Activated T-cell treated with anti-CD3 and anti-CD28 coated beads, Interleukin-2, amount 50 U/mL, for 4 hours (primary cell): ENCODE results near the gene RARS2. TPM values are rescaled to one million over a fixed set of nuclear protein-coding genes. Genes with fewer than 3 reads are reported as not detected.

Source experiments
- ATAC-seq, 2 donors: fragments of 200-7000 bp; cut with Tn5 transposase; one replicate each; pipeline ENCODE4 v1.10.0; 2021
- DNase-seq: peaks from one replicate; pipeline ENCODE4 v3.0.0-alpha.2; 2020
- H3K27me3 Mint-ChIP-seq: one replicate; pipeline ENCODE4 v1.8.0; 2021; ENCODE audit warnings: low read depth, mixed read lengths
- H3K36me3 Mint-ChIP-seq: one replicate; pipeline ENCODE4 v1.8.0; 2022; ENCODE audit warnings: mixed read lengths; ENCODE audit not compliant: insufficient read depth
- H3K4me1 Mint-ChIP-seq: one replicate; pipeline ENCODE4 v1.8.0; 2021; ENCODE audit warnings: low read depth, mixed read lengths
- H3K4me3 Mint-ChIP-seq: one replicate; pipeline ENCODE4 v1.8.0; 2021; ENCODE audit warnings: mild to moderate bottlenecking, moderate library complexity, mixed read lengths
- H3K9me3 Mint-ChIP-seq: one replicate; pipeline ENCODE4 v1.8.0; 2021; ENCODE audit warnings: mixed read lengths
- total RNA-seq, 3 donors: library from RNA; stranded (reverse); gene quantifications; one replicate each; pipeline ENCODE4 v1.2.1, GENCODE V29; 2021

RARS2 gene
- total RNA-seq, 3 donors from 2014 or later = 16.8 to 20.9 (median 19.6) TPM

- H3K9me3 Mint-ChIP-seq = no peaks in the 10 kb centered on the region
- H3K4me3 Mint-ChIP-seq = no peak overlapping the region
- ATAC-seq = no peak
- no peaks in the 10 kb centered on the region for H3K4me1 Mint-ChIP-seq
- DNase-seq = no peak
- H3K36me3 Mint-ChIP-seq = peaks cover 32% of the 10 kb centered on the region
- H3K27me3 Mint-ChIP-seq = no peaks in the 10 kb centered on the region
Measured at GRCh38 chr6:87551799-87552198, 38.0 kb downstream of the RARS2 start.

- DNase-seq = no peak
- no peak for ATAC-seq
- Mint-ChIP-seq H3K27me3 (no peaks in the 10 kb centered on the region), H3K9me3 (peaks cover 6% of the 10 kb centered on the region), H3K4me1 (no peaks in the 10 kb centered on the region), H3K4me3 (no peak overlapping the region), H3K36me3 (peaks cover 46% of the 10 kb centered on the region)
Measured at GRCh38 chr6:87544474-87544735, 45.4 kb downstream of the RARS2 start.

GRCh38 chr6:87543696-87544473 lies 45.9 kb downstream of the RARS2 start:
- DNase-seq (no peak), ATAC-seq (no peak)
- peaks cover 51% of the 10 kb centered on the region for H3K36me3 Mint-ChIP-seq
- H3K4me3 Mint-ChIP-seq = no peak overlapping the region
- peaks cover 8% of the 10 kb centered on the region for H3K9me3 Mint-ChIP-seq
- no peaks in the 10 kb centered on the region for H3K27me3 Mint-ChIP-seq
- no peaks in the 10 kb centered on the region for H3K4me1 Mint-ChIP-seq

GRCh38 chr6:87541744-87542143 lies 48.0 kb downstream of the RARS2 start:
- Mint-ChIP-seq H3K4me1 (peaks cover 3% of the 10 kb centered on the region), H3K9me3 (peaks cover 8% of the 10 kb centered on the region), H3K4me3 (no peak overlapping the region), H3K27me3 (no peaks in the 10 kb centered on the region), H3K36me3 (peaks cover 47% of the 10 kb centered on the region)
- ATAC-seq (no peak), DNase-seq (no peak)

- Mint-ChIP-seq H3K4me3 (no peak overlapping the region), H3K27me3 (no peaks in the 10 kb centered on the region), H3K4me1 (peaks cover 3% of the 10 kb centered on the region), H3K9me3 (peaks cover 8% of the 10 kb centered on the region), H3K36me3 (peaks cover 43% of the 10 kb centered on the region)
- ATAC-seq (no peak), DNase-seq (no peak)
Measured at GRCh38 chr6:87541041-87541440, 48.7 kb downstream of the RARS2 start.

- peaks cover 8% of the 10 kb centered on the region for H3K9me3 Mint-ChIP-seq
- H3K4me1 Mint-ChIP-seq = peaks cover 3% of the 10 kb centered on the region
- H3K36me3 Mint-ChIP-seq = peaks cover 40% of the 10 kb centered on the region
- H3K27me3 Mint-ChIP-seq = no peaks in the 10 kb centered on the region
- no peak overlapping the region for H3K4me3 Mint-ChIP-seq
- ATAC-seq = no peak
- DNase-seq = no peak
Measured at GRCh38 chr6:87540539-87540938, 49.2 kb downstream of the RARS2 start.

GRCh38 chr6:87539554-87539953 lies 50.2 kb downstream of the RARS2 start:
- peaks cover 8% of the 10 kb centered on the region for H3K9me3 Mint-ChIP-seq
- DNase-seq (no peak), ATAC-seq (no peak)
- peaks cover 3% of the 10 kb centered on the region for H3K4me1 Mint-ChIP-seq
- no peaks in the 10 kb centered on the region for H3K27me3 Mint-ChIP-seq
- no peak overlapping the region for H3K4me3 Mint-ChIP-seq
- peaks cover 34% of the 10 kb centered on the region for H3K36me3 Mint-ChIP-seq

GRCh38 chr6:87538510-87539260 lies 51.1 kb downstream of the RARS2 start:
- H3K4me1 Mint-ChIP-seq = peaks cover 3% of the 10 kb centered on the region
- H3K27me3 Mint-ChIP-seq = no peaks in the 10 kb centered on the region
- H3K4me3 Mint-ChIP-seq = no peak overlapping the region
- peaks cover 34% of the 10 kb centered on the region for H3K36me3 Mint-ChIP-seq
- no peak for DNase-seq
- peaks cover 8% of the 10 kb centered on the region for H3K9me3 Mint-ChIP-seq
- ATAC-seq = no peak

- no peak for DNase-seq
- no peak for ATAC-seq
- Mint-ChIP-seq H3K4me1 (peaks cover 8% of the 10 kb centered on the region), H3K36me3 (peaks cover 28% of the 10 kb centered on the region), H3K4me3 (no peak overlapping the region), H3K27me3 (no peaks in the 10 kb centered on the region), H3K9me3 (peaks cover 4% of the 10 kb centered on the region)
Measured at GRCh38 chr6:87534377-87535047, 55.3 kb downstream of the RARS2 start.

GRCh38 chr6:87529221-87529620 lies 60.6 kb downstream of the RARS2 start:
- Mint-ChIP-seq H3K36me3 (peaks cover 30% of the 10 kb centered on the region), H3K9me3 (no peaks in the 10 kb centered on the region), H3K27me3 (no peaks in the 10 kb centered on the region), H3K4me3 (no peak overlapping the region), H3K4me1 (peaks cover 12% of the 10 kb centered on the region)
- no peak for DNase-seq
- ATAC-seq = no peak

- peaks cover 33% of the 10 kb centered on the region for H3K36me3 Mint-ChIP-seq
- H3K27me3 Mint-ChIP-seq = no peaks in the 10 kb centered on the region
- ATAC-seq = no peak
- no peak overlapping the region for H3K4me3 Mint-ChIP-seq
- H3K4me1 Mint-ChIP-seq = peaks cover 2% of the 10 kb centered on the region
- no peak for DNase-seq
- H3K9me3 Mint-ChIP-seq = no peaks in the 10 kb centered on the region
Measured at GRCh38 chr6:87522686-87523085, 67.1 kb downstream of the RARS2 start.

- no peaks in the 10 kb centered on the region for H3K9me3 Mint-ChIP-seq
- no peak overlapping the region for H3K4me3 Mint-ChIP-seq
- peaks cover 41% of the 10 kb centered on the region for H3K36me3 Mint-ChIP-seq
- ATAC-seq (no peak), DNase-seq (no peak)
- H3K4me1 Mint-ChIP-seq = peaks cover 13% of the 10 kb centered on the region
- H3K27me3 Mint-ChIP-seq = no peaks in the 10 kb centered on the region
Measured at GRCh38 chr6:87518453-87518852, 71.3 kb downstream of the RARS2 start.

GRCh38 chr6:87514831-87515230 lies 75.0 kb downstream of the RARS2 start:
- H3K27me3 Mint-ChIP-seq = no peaks in the 10 kb centered on the region
- ATAC-seq (no peak), DNase-seq (no peak)
- H3K36me3 Mint-ChIP-seq = peaks cover 35% of the 10 kb centered on the region
- H3K9me3 Mint-ChIP-seq = no peaks in the 10 kb centered on the region
- peaks cover 13% of the 10 kb centered on the region for H3K4me1 Mint-ChIP-seq
- no peak overlapping the region for H3K4me3 Mint-ChIP-seq

- Mint-ChIP-seq H3K36me3 (peaks cover 36% of the 10 kb centered on the region), H3K4me1 (peaks cover 5% of the 10 kb centered on the region), H3K4me3 (no peak overlapping the region)
Measured at GRCh38 chr6:87504441-87504840, 85.3 kb downstream of the RARS2 start.

More at GRCh38 chr6:87504441-87504840, 85.3 kb downstream of the RARS2 start:
- no peak for DNase-seq
- ATAC-seq = no peak
- Mint-ChIP-seq H3K9me3 (no peaks in the 10 kb centered on the region), H3K27me3 (no peaks in the 10 kb centered on the region)
